ENCODE data around the gene STX5.

The STX5 gene

GRCh38 chr11:62831520-62832335 lies at the start of gene STX5:
Gene STX5, minus strand, starts transcription at chr11:62832051. Its CDS starts 808 bp downstream, at chr11:62831243.
- peak; percentile 95 for DNase-seq (ENCODE audit: low spot score)
- TF ChIP-seq CTCF (IDR thresholded peaks at IDR 0.05; ENCODE audit: extremely low read depth, missing control alignments): no peak

GRCh38 chr11:62880803-62881578 lies 49.1 kb upstream of the STX5 start, which contains the start of gene SLC3A2:
Gene SLC3A2, plus strand, starts transcription at chr11:62880896. Its CDS starts 128 bp downstream, at chr11:62881024.
- TF ChIP-seq CTCF (IDR thresholded peaks at IDR 0.05; ENCODE audit: extremely low read depth, missing control alignments): peak; percentile 89
- peak; percentile 87 for DNase-seq (ENCODE audit: low spot score)

- TF ChIP-seq CTCF (IDR thresholded peaks at IDR 0.05; ENCODE audit: extremely low read depth, missing control alignments): no peak
- DNase-seq (ENCODE audit: low spot score): peak; percentile 66
These were observed 48.5 kb upstream of the STX5 start for GRCh38 chr11:62880231-62880802.

- DNase-seq (ENCODE audit: low spot score): no peak
- TF ChIP-seq CTCF (IDR thresholded peaks at IDR 0.05; ENCODE audit: extremely low read depth, missing control alignments): no peak
These were observed 47.6 kb upstream of the STX5 start for GRCh38 chr11:62879235-62879978.

- DNase-seq (ENCODE audit: low spot score): no peak
These were observed 44.9 kb upstream of the STX5 start for GRCh38 chr11:62876712-62877111.

More at GRCh38 chr11:62876712-62877111, 44.9 kb upstream of the STX5 start:
- no peak for TF ChIP-seq CTCF (IDR thresholded peaks at IDR 0.05; ENCODE audit: extremely low read depth, missing control alignments)

Measured in GM20000 (cell line).